Keratinocyte (primary cell): ENCODE results near the gene FNTB. TPM values are rescaled to one million over a fixed set of nuclear protein-coding genes. Genes with fewer than 3 reads are reported as not detected.

ENCODE experiments used
- DNase-seq: peaks from one replicate; pipeline ENCODE4 v3.0.0-alpha.2; 2011; ENCODE audit warnings: low read depth, missing footprints, low spot score
- FAIRE-seq: peaks from 2 replicates; lab custom pipeline; 2011; peaks lifted over from hg19 to GRCh38; lab: Jason Lieb, UNC
- H2AFZ ChIP-seq: 2 replicates; pipeline ENCODE4 v1.6.0; 2012; ENCODE audit warnings: low read length, control low read depth, inconsistent platforms; ENCODE audit not compliant: control insufficient read depth
- H3K27ac ChIP-seq: 2 replicates; pipeline ENCODE4 v1.5.1; 2011; ENCODE audit warnings: low read length; ENCODE audit not compliant: control insufficient read depth, insufficient read depth
- H3K27me3 ChIP-seq: 3 replicates; pipeline ENCODE4 v1.6.0; 2011; ENCODE audit warnings: low read length; ENCODE audit not compliant: control insufficient read depth, insufficient read depth; ENCODE audit errors: extremely low read depth
- H3K36me3 ChIP-seq, 2 experiments: 2 replicates in 1 of 2; 3 replicates in 1 of 2; pipeline ENCODE4 v1.5.1; 2011; ENCODE audit warnings: low read length in 2 of 2, mild to moderate bottlenecking in 1 of 2; ENCODE audit not compliant: control insufficient read depth in 2 of 2, insufficient read depth in 2 of 2; ENCODE audit errors: extremely low read depth in 1 of 2
- H3K4me1 ChIP-seq: 3 replicates; pipeline ENCODE4 v1.5.1; 2011; ENCODE audit warnings: low read length; ENCODE audit not compliant: control insufficient read depth, insufficient read depth; ENCODE audit errors: extremely low read depth
- H3K4me2 ChIP-seq: 3 replicates; pipeline ENCODE4 v1.6.0; 2011; ENCODE audit warnings: low read depth, low read length; ENCODE audit not compliant: control insufficient read depth, insufficient read depth; ENCODE audit errors: extremely low read depth
- H3K4me3 ChIP-seq, 3 experiments: fragments of 200-600 bp in 1 of 3; sonication (generic) in 1 of 3; 2 replicates in 2 of 3; 3 replicates in 1 of 3; pipeline ENCODE4 v1.5.1; 2011 to 2016; ENCODE audit warnings: low read length in 3 of 3, mild to moderate bottlenecking in 3 of 3, control low read depth in 2 of 3, inconsistent platforms in 1 of 3, low read depth in 1 of 3, mixed read lengths in 1 of 3, mixed run types in 1 of 3, moderate library complexity in 1 of 3; ENCODE audit not compliant: control insufficient read depth in 2 of 3, insufficient read depth in 2 of 3; ENCODE audit errors: extremely low read depth in 1 of 3
- H3K79me2 ChIP-seq: 2 replicates; pipeline ENCODE4 v1.6.0; 2012; ENCODE audit warnings: low read length; ENCODE audit not compliant: control insufficient read depth, insufficient read depth
- H3K9ac ChIP-seq: 3 replicates; pipeline ENCODE4 v1.6.0; 2011; ENCODE audit warnings: low read length; ENCODE audit not compliant: control insufficient read depth, insufficient read depth; ENCODE audit errors: extremely low read depth
- H3K9me1 ChIP-seq: 3 replicates; pipeline ENCODE4 v1.6.0; 2011; ENCODE audit warnings: low read length; ENCODE audit not compliant: control insufficient read depth, insufficient read depth; ENCODE audit errors: extremely low read depth
- H3K9me3 ChIP-seq: 2 replicates; pipeline ENCODE4 v1.5.1; 2012; ENCODE audit warnings: low read depth, low read length; ENCODE audit not compliant: control insufficient read depth
- H4K20me1 ChIP-seq: 3 replicates; pipeline ENCODE4 v1.6.0; 2011; ENCODE audit warnings: low read length; ENCODE audit not compliant: control insufficient read depth, insufficient read depth; ENCODE audit errors: extremely low read depth
- CTCF ChIP-seq, 3 experiments: IDR thresholded peaks in 1 of 3; conservative IDR thresholded peaks in 1 of 3; optimal IDR thresholded peaks in 1 of 3; 2 replicates in 2 of 3; 3 replicates in 1 of 3; pipeline versions ENCODE3 to v1.5.1; 2011; ENCODE audit warnings: low read length in 3 of 3, mild to moderate bottlenecking in 3 of 3, moderate library complexity in 2 of 3, control low read depth in 1 of 3, inconsistent platforms in 1 of 3; ENCODE audit not compliant: insufficient read depth in 2 of 3; ENCODE audit errors: extremely low read depth in 1 of 3
- EZH2 ChIP-seq: IDR thresholded peaks from one replicate; pipeline ENCODE4 v1.6.1; 2012; ENCODE audit warnings: inconsistent platforms, mild to moderate bottlenecking, low read length, moderate library complexity
- dilution Hi-C: fragments of 300-500 bp; cut with MboI; formaldehyde crosslinking; loops from one replicate; pipeline ENCODE4 v1.7.0; 2020; ENCODE audit warnings: low sequenced_read_pairs; ENCODE audit not compliant: extremely low pct_ligation_motif_present
- polyA plus RNA-seq, 5 experiments: library from polyadenylated mRNA; depleted of rRNA in 3 of 5; stranded (reverse) in 3 of 5; stranded (forward) in 1 of 5; unstranded in 1 of 5; fragments of >200 nt; gene quantifications; 1 replicate in 1 of 5; 2 replicates in 3 of 5; 3 replicates in 1 of 5; pipeline versions ENCODE4 v1.2.1 to v1.2.3, GENCODE V29; 2011 to 2012; ENCODE audit warnings: missing spikeins in 2 of 5, low read depth in 1 of 5, low replicate concordance in 1 of 5

Gene FNTB
- polyA plus RNA-seq, 1 donor (not counting 4 experiments of a cell fraction or from before 2014, with no cell fraction given), result 10.1 TPM

- Histone ChIP-seq H3K4me2 (no peak overlapping the region), H3K9me1 (no peaks in the 10 kb centered on the region), H3K4me3 (no peak overlapping the region), H3K4me1 (no peaks in the 10 kb centered on the region), H3K27ac (no peak overlapping the region), H3K79me2 (peaks cover 36% of the 10 kb centered on the region), H3K9me3 (no peaks in the 10 kb centered on the region), H2AFZ (no peak overlapping the region), H3K36me3 (peaks cover 19 to 32% of the 10 kb centered on the region in 2 experiments), H4K20me1 (no peaks in the 10 kb centered on the region), H3K27me3 (no peaks in the 10 kb centered on the region), H3K9ac (no peak overlapping the region)
- no peak for DNase-seq
- TF ChIP-seq EZH2 (no peak), CTCF (optimal IDR thresholded peaks at IDR 0.05 in 1 of 3, IDR thresholded peaks at IDR 0.05 in 1 of 3, conservative IDR thresholded peaks at IDR 0.05 in 1 of 3; ENCODE audit: extremely low read depth in 1 of 3, insufficient read depth in 2 of 3, low read length in 3 of 3) (no peak)
- dilution Hi-C loops, result no loop called here
- no peak for FAIRE-seq
These were observed 94.5 kb downstream of the FNTB start for GRCh38 chr14:65080960-65081747.

- H3K9me3 ChIP-seq, result no peaks in the 10 kb centered on the region
- H3K9me1 ChIP-seq, result no peaks in the 10 kb centered on the region
- peaks cover 38% of the 10 kb centered on the region for H3K79me2 ChIP-seq
- H3K4me1 ChIP-seq, result no peaks in the 10 kb centered on the region
- no peaks in the 10 kb centered on the region for H3K27me3 ChIP-seq
- H3K9ac ChIP-seq, result no peak overlapping the region
- H3K27ac ChIP-seq, result no peak overlapping the region
- peaks cover 12 to 29% of the 10 kb centered on the region in 2 experiments for H3K36me3 ChIP-seq
- no peak for TF ChIP-seq CTCF (optimal IDR thresholded peaks at IDR 0.05 in 1 of 3, IDR thresholded peaks at IDR 0.05 in 1 of 3, conservative IDR thresholded peaks at IDR 0.05 in 1 of 3; ENCODE audit: extremely low read depth in 1 of 3, insufficient read depth in 2 of 3, low read length in 3 of 3)
- no peak for TF ChIP-seq EZH2
- DNase-seq, result no peak
- H4K20me1 ChIP-seq, result no peaks in the 10 kb centered on the region
- H2AFZ ChIP-seq, result no peak overlapping the region
- H3K4me3 ChIP-seq, result no peak overlapping the region
- dilution Hi-C loops, result no loop called here
- no peak for FAIRE-seq
- H3K4me2 ChIP-seq, result no peak overlapping the region
These were observed 96.2 kb downstream of the FNTB start for GRCh38 chr14:65082930-65083329.
